ENCODE measurements around the gene VDAC1. TPM values are rescaled to one million over a fixed set of nuclear protein-coding genes. Genes with fewer than 3 reads are reported as not detected.

Gene VDAC1
- total RNA-seq (2022; extraction: Qiagen RNA extraction) = 388 to 404 TPM (median 395 TPM) in 5 replicates

GRCh38 chr5:134004626-134005416 is at the start of gene VDAC1:
VDAC1 (minus strand) TSS chr5:134004975; CDS start chr5:133993012, 11,963 bp downstream.

GRCh38 chr5:133968204-133968980 is 36.4 kb downstream of the VDAC1 start, which contains the start of gene C5orf15:
C5orf15 (minus strand) TSS chr5:133968625; CDS start chr5:133968584, 41 bp downstream.

Other genes with a start within 250 kb of the VDAC1 start
- 43.6 to 59.4 TPM (median 54.3 TPM) in 5 replicates for gene C5orf15, start 36.4 kb downstream of the VDAC1 start, total RNA-seq (2022; extraction: Qiagen RNA extraction)
- gene TCF7, start 109.7 kb upstream of the VDAC1 start, total RNA-seq (2022; extraction: Qiagen RNA extraction) = 9.7 to 11.2 TPM (median 11.1 TPM) in 5 replicates
- gene SKP1, start 172.0 kb upstream of the VDAC1 start, total RNA-seq (2022; extraction: Qiagen RNA extraction) = 608 to 781 TPM (median 629 TPM) in 5 replicates
- gene PPP2CA, start 221.1 kb upstream of the VDAC1 start, total RNA-seq (2022; extraction: Qiagen RNA extraction) = 215 to 280 TPM (median 271 TPM) in 5 replicates

Data from A549 treated with Hydrocortisone at 1 μM for 4 hours (cell line).